Measurements from ENCODE around the gene UBE2M.

UBE2M gene

GRCh38 chr19:58572818-58573657 is 14.6 kb upstream of the UBE2M start, which contains the start of gene MZF1:
Gene MZF1 (minus strand): TSS chr19:58573335. CDS start chr19:58571389, 1,946 bp downstream.
- FAIRE-seq (no peak), DNase-seq (ENCODE audit: insufficient read length, low spot score) (no peak)
- TF ChIP-seq, protein P1, sequence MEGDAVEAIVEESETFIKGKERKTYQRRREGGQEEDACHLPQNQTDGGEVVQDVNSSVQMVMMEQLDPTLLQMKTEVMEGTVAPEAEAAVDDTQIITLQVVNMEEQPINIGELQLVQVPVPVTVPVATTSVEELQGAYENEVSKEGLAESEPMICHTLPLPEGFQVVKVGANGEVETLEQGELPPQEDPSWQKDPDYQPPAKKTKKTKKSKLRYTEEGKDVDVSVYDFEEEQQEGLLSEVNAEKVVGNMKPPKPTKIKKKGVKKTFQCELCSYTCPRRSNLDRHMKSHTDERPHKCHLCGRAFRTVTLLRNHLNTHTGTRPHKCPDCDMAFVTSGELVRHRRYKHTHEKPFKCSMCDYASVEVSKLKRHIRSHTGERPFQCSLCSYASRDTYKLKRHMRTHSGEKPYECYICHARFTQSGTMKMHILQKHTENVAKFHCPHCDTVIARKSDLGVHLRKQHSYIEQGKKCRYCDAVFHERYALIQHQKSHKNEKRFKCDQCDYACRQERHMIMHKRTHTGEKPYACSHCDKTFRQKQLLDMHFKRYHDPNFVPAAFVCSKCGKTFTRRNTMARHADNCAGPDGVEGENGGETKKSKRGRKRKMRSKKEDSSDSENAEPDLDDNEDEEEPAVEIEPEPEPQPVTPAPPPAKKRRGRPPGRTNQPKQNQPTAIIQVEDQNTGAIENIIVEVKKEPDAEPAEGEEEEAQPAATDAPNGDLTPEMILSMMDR (IDR thresholded peaks at IDR 0.05; ENCODE audit: insufficient read depth, missing control alignments), result no peak

DNA sequence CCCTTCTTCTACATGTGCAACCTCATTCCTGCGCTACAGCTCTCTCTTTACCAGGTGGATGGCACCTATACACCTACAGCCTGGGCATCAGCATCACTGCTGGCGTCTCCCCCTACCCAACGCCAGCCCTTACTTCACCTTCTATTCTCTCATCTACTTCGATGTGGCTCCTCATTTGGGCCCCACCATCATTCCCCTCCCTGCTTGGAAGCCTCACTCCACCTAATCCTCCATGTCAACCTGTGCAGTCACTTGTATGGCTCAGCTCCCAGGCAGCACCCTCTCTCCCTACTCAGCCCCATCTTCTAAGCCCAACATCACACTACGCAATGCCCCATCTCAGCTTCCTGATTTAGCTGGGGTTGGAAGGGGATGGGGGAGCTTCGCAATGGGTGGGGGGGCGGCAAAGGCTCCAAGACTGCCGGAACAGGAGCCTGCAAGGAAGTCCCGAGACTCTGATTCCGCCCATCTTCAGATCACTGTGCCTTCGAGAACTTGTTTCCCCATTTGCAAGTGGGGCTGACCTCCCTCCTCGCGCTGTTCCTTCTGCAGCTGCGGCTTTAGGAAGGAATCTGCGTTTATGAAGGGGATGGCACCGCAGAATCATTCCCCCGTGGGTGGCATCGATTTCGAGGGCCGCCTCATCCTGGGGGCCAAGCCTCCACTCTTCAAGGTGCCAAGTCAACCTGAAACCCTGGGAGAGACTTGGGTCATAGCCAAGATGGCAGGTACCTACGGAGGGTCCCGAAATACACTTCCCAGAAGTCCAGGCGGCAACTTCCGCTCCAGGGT is 13.8 kb upstream of the UBE2M start:
- TF ChIP-seq, protein P1 (IDR thresholded peaks at IDR 0.05; ENCODE audit: insufficient read depth, missing control alignments), result no peak
- FAIRE-seq, result no peak
- peak; percentile 82 for DNase-seq (ENCODE audit: insufficient read length, low spot score)

DNA sequence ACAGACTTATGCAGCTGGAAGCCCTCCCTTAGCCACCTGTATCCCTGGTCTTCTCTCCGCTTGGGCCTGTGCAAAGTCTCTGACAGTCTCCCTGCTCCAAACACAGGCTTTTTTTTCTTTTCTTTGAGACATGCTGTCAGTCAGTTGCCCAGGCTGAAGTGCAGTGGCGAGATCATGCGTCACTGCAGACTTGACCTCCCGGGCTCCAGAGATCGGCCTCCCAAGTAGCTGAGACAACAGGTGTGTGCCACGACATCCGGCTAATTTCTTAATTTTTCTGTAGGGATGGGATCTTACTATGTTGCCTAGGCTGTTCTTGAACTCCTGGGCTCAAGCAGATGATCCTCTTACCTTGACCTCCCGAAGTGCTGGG is 13.2 kb upstream of the UBE2M start:
- FAIRE-seq (no peak), DNase-seq (ENCODE audit: insufficient read length, low spot score) (no peak)
- TF ChIP-seq, protein P1 (IDR thresholded peaks at IDR 0.05; ENCODE audit: insufficient read depth, missing control alignments), result no peak

GRCh38 chr19:58570770-58571574 is 12.6 kb upstream of the UBE2M start:
- DNase-seq (ENCODE audit: insufficient read length, low spot score) (no peak), FAIRE-seq (no peak)
- TF ChIP-seq, protein P1 (IDR thresholded peaks at IDR 0.05; ENCODE audit: insufficient read depth, missing control alignments), result no peak

DNA sequence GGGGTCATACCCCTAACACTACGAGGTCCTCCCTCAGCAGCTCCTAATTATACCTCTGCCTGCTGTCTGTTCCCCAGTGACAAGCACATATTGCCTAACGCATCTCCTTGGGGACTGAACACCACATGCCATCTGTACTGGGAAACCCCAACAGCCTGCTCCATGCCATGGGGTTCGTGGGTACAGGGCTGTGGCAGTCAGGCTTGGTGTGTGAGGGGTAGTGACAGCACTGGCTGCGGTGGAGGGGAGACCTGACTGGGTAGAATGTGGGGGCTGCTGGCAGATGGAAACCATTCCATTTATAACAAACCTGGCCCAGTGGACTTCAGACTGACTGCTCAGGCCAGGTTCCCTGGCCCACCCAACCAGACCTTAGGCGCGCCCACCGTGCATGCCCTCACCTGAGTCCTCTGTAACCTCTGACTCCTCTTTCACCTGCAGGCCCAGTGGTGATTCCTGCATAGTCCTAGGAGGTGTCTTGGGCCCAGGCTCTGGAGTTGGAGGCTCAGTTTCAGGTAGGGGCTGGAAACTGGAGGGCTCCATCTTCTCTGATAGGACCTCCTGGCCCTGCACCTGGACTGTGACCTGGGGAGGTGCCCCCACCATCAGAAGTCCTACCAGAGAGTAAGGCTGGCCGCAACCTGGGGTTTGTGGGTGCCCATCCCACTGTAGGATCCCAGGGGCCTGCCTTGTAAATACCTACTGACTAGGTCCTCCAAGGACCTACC is 11.7 kb upstream of the UBE2M start:
- FAIRE-seq, result no peak
- TF ChIP-seq, protein P1 (IDR thresholded peaks at IDR 0.05; ENCODE audit: insufficient read depth, missing control alignments), result no peak
- no peak for DNase-seq (ENCODE audit: insufficient read length, low spot score)

- FAIRE-seq, result no peak
- TF ChIP-seq, protein P1 (IDR thresholded peaks at IDR 0.05; ENCODE audit: insufficient read depth, missing control alignments), result no peak
Observed at GRCh38 chr19:58569191-58569942, 11.0 kb upstream of the UBE2M start.

More at GRCh38 chr19:58569191-58569942, 11.0 kb upstream of the UBE2M start:
- DNase-seq (ENCODE audit: insufficient read length, low spot score), result no peak
